Prostate gland (tissue), 2 donors: ENCODE data around the gene PRMT3.

Experiments
- POLR2A ChIP-seq: fragments of 450-650 bp; IDR thresholded peaks from one replicate; pipeline ENCODE4 v1.6.1; 2016; ENCODE audit warnings: antibody characterized with exemption, mild to moderate bottlenecking
- POLR2AphosphoS5 ChIP-seq: sonication (generic); formaldehyde crosslinking; IDR thresholded peaks from one replicate; pipeline ENCODE4 v1.6.1; 2017; ENCODE audit warnings: antibody characterized with exemption
- TF ChIP-seq, protein P1 (sequence below), 4 experiments: fragments of 200-600 bp in 2 of 4; fragments of 450-650 bp in 2 of 4; sonication (generic) in 2 of 4; IDR thresholded peaks; 1 replicate in 3 of 4; 2 replicates in 1 of 4; pipeline ENCODE4 v1.5.1; 2016 to 2019; ENCODE audit warnings: antibody characterized with exemption in 4 of 4, mild to moderate bottlenecking in 2 of 4, moderate library complexity in 2 of 4

DNA sequence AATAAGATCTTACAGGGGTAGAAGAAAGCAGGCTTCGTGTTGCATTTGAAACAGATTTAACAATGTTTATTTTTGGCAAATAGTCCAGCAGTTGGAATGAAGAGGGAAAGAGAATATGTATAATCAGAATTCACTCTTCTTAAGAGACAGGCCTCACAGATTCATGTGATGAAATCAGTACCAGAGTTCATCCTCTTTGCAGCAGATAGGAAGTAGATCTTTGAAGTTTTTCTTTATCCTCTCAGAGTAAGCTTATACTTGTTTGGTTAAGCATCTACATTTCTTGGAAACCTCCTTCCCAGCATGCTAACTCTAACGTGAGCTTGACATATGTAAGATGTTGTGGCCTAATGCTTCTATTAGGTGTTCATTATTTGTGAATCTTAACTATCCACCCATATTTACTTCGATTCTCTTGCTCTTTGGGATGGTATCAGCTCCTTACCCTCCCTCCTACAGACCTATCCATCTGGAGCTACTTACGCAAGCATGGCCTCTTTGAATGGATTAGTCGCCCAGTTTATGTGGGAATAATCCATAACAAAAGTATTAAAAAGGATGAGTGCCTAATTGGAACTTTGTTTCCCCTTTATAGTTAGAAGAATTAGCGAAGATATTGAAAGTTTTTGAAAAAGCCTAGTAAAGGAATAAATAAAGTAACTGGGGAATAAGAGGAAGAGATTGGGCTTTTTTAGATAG lies 80.1 kb downstream of the PRMT3 start:
- TF ChIP-seq, protein P1, sequence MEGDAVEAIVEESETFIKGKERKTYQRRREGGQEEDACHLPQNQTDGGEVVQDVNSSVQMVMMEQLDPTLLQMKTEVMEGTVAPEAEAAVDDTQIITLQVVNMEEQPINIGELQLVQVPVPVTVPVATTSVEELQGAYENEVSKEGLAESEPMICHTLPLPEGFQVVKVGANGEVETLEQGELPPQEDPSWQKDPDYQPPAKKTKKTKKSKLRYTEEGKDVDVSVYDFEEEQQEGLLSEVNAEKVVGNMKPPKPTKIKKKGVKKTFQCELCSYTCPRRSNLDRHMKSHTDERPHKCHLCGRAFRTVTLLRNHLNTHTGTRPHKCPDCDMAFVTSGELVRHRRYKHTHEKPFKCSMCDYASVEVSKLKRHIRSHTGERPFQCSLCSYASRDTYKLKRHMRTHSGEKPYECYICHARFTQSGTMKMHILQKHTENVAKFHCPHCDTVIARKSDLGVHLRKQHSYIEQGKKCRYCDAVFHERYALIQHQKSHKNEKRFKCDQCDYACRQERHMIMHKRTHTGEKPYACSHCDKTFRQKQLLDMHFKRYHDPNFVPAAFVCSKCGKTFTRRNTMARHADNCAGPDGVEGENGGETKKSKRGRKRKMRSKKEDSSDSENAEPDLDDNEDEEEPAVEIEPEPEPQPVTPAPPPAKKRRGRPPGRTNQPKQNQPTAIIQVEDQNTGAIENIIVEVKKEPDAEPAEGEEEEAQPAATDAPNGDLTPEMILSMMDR (IDR thresholded peaks at IDR 0.05) = no peak
- no peak for TF ChIP-seq POLR2A
- no peak for TF ChIP-seq POLR2AphosphoS5
